ENCODE measurements around the gene MCAT.

MCAT gene

DNA sequence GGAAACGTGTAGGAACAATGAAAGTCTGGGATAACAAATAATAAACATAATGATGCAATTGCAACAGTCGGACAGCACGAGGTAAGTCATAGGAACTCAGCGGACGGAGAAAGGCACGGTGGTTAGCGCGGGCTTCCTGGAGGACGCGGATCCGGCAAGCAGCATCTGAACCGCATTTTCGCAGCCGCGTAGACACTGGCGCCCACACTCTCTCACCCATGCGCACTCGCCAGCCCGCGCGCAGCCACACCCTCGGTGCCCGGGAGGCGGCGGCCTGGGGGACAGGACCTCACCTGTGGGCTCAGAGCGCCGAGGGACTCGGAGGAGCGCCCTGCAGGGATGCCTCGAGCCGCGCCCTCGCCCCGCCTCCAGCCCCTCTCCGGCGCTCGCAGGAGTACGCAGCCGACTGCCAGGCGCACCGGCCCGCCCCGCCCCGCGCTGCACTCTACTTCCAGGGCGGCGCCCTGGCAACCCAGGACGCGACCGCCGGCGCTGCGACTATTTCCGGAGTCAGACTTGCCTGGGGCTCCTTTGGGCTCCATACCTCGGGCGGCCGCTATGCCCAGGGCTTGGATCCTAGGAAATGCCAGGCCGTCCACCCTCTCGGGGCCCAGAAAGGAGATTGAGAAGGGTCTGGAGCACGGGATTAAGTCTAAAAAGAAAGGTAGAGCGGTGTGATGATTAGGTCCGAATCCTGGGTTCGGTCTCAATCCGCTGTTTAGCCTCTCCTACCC lies 54.0 kb downstream of the MCAT start, which contains the start of gene TTLL1:
TTLL1 (minus strand) TSS at position 408 of the 734 bp plus-strand sequence. CDS start 13,805 bp downstream, outside the sequence.
- DNase-seq: peak; percentile 89

DNA sequence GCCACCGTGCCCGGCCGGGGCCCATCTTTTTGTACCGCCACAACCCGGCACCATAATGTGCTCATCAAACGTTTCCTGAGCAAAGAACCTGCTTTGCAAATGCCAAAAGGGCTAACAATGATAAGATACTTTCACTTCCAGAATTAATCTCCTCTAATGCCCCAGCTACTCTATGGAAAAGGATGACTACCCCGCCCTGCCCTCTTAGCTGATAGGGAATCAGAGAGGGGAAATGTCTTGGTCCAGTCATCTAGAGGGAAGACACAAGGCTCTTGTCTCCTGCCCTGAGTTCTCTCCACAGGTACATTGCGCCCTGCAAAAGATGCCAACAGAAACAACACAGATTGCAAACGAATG lies 54.6 kb downstream of the MCAT start:
- DNase-seq: no peak

- no peak for DNase-seq
These were observed 57.3 kb downstream of the MCAT start for GRCh38 chr22:43085658-43086606.

Data from stimulated activated CD4-positive, alpha-beta T cell treated with anti-CD3 and anti-CD28 coated beads, Interleukin-12 subunit alpha, Interleukin-12 subunit beta, amount 100 ng/mL, for 4 hours (primary cell).